HG03378 (cell line): ENCODE results near the gene CNTNAP2.
"Not testable (repeated sequence)": the region's sequence is repeated elsewhere in the genome, so short reads cannot be mapped to it uniquely, and the experiment has no call there.

ENCODE experiments used
- ATAC-seq: cut with Tn5 transposase; IDR thresholded peaks from one replicate; pipeline ENCODE4 v1.9.1; 2021; ENCODE audit warnings: mild to moderate bottlenecking, moderate library complexity; ENCODE audit not compliant: unreplicated experiment

Gene CNTNAP2

GRCh38 chr7:147586526-147586925, 1469.9 kb downstream of the CNTNAP2 start:
- no peak for ATAC-seq

GRCh38 chr7:147593271-147594057, 1476.9 kb downstream of the CNTNAP2 start:
- no peak for ATAC-seq

- ATAC-seq, result no peak
Observed at GRCh38 chr7:147595042-147595441, 1478.4 kb downstream of the CNTNAP2 start.

GRCh38 chr7:147598687-147599086, 1482.1 kb downstream of the CNTNAP2 start:
- not testable (repeated sequence) for ATAC-seq

GRCh38 chr7:147605323-147605722, 1488.7 kb downstream of the CNTNAP2 start:
- no peak for ATAC-seq

GRCh38 chr7:147607157-147607800, 1490.7 kb downstream of the CNTNAP2 start:
- no peak for ATAC-seq

GRCh38 chr7:147611431-147611830, 1494.8 kb downstream of the CNTNAP2 start:
- no peak for ATAC-seq

GRCh38 chr7:147635288-147635687, 1518.7 kb downstream of the CNTNAP2 start:
- no peak for ATAC-seq

- no peak for ATAC-seq
Observed at GRCh38 chr7:147636553-147636952, 1520.0 kb downstream of the CNTNAP2 start.

- no peak for ATAC-seq
Observed at GRCh38 chr7:147638566-147638965, 1522.0 kb downstream of the CNTNAP2 start.

- ATAC-seq, result no peak
Observed at GRCh38 chr7:147639037-147639436, 1522.4 kb downstream of the CNTNAP2 start.

GRCh38 chr7:147639751-147640150, 1523.2 kb downstream of the CNTNAP2 start:
- ATAC-seq, result no peak

GRCh38 chr7:147640821-147641220, 1524.2 kb downstream of the CNTNAP2 start:
- no peak for ATAC-seq

- ATAC-seq, result no peak
Observed at GRCh38 chr7:147646568-147646967, 1530.0 kb downstream of the CNTNAP2 start.

- ATAC-seq, result no peak
Observed at GRCh38 chr7:147650991-147651390, 1534.4 kb downstream of the CNTNAP2 start.

- ATAC-seq, result no peak
Observed at GRCh38 chr7:147651601-147652000, 1535.0 kb downstream of the CNTNAP2 start.

GRCh38 chr7:147653456-147653855, 1536.9 kb downstream of the CNTNAP2 start:
- ATAC-seq, result no peak

- ATAC-seq, result no peak
Observed at GRCh38 chr7:147658392-147658967, 1541.9 kb downstream of the CNTNAP2 start.

- ATAC-seq, result no peak
Observed at GRCh38 chr7:147659036-147659995, 1542.7 kb downstream of the CNTNAP2 start.

- no peak for ATAC-seq
Observed at GRCh38 chr7:147664541-147664940, 1547.9 kb downstream of the CNTNAP2 start.

- no peak for ATAC-seq
Observed at GRCh38 chr7:147670759-147671158, 1554.2 kb downstream of the CNTNAP2 start.
